Measurements from ENCODE around the gene SNAPC4. TPM values are rescaled to one million over a fixed set of nuclear protein-coding genes. Genes with fewer than 3 reads are reported as not detected.
A peak's percentile ranks its signal among the peaks of the same experiment; 100 is the strongest.

SNAPC4 gene
- total and polyA plus RNA-seq, 9 of the 15 experiments (the other 6 are each of a cell fraction or from before 2014, with no cell fraction given) = 0.21 to 21.8 (median 8.8) TPM

- peak; percentile 54; the same call in 1 of the 2 replicates for TF ChIP-seq RAD51 (IDR thresholded peaks at IDR 0.05; ENCODE audit: borderline replicate concordance, low read depth)
- TF ChIP-seq MXD1 (CRISPR knock-in tag; IDR thresholded peaks at IDR 0.05; ENCODE audit: borderline replicate concordance, poor library complexity, severe bottlenecking) = no peak
- TF ChIP-seq HMG20B (CRISPR knock-in tag; IDR thresholded peaks at IDR 0.05) = no peak
- no peak for TF ChIP-seq ZBTB1 (CRISPR knock-in tag; IDR thresholded peaks at IDR 0.05; ENCODE audit: borderline replicate concordance, low read depth)
- no peak for TF ChIP-seq CBFB (CRISPR knock-in tag; IDR thresholded peaks at IDR 0.05)
- TF ChIP-seq ZNF444 (CRISPR knock-in tag; IDR thresholded peaks at IDR 0.05) = no peak
- no peak for TF ChIP-seq SIRT6 (IDR thresholded peaks at IDR 0.05; ENCODE audit: low read depth, low read length)
- TF ChIP-seq MNT (conservative IDR thresholded peaks at IDR 0.05) = peak; percentile 94 to 96
- peak in 1 of 2 experiments; percentile 4 for TF ChIP-seq E2F6 (IDR thresholded peaks at IDR 0.05; ENCODE audit: borderline replicate concordance in 1 of 2, extremely low read depth in 1 of 2, insufficient read depth in 1 of 2, insufficient read length in 1 of 2, low read depth in 1 of 2, low read length in 1 of 2, poor library complexity in 1 of 2, severe bottlenecking in 1 of 2)
- TF ChIP-seq HES1 (IDR thresholded peaks at IDR 0.05; ENCODE audit: low read depth) = no peak
- 0 out of 2 replicates have a peak, but pooled peaks have one; percentile 28 for TF ChIP-seq GATAD2B (IDR thresholded peaks at IDR 0.05; ENCODE audit: borderline replicate concordance)
- 0 out of 2 replicates have a peak, but pooled peaks have one; percentile 28 for TF ChIP-seq LCOR (CRISPR knock-in tag; IDR thresholded peaks at IDR 0.05)
- TF ChIP-seq GTF2A2 (tag; IDR thresholded peaks at IDR 0.05) = no peak
- no peak for TF ChIP-seq KDM2B (CRISPR knock-in tag; IDR thresholded peaks at IDR 0.05)
- no peak for TF ChIP-seq ZNF778 (CRISPR knock-in tag; IDR thresholded peaks at IDR 0.05)
- no peak for TF ChIP-seq ZNF23 (CRISPR knock-in tag; IDR thresholded peaks at IDR 0.05)
- no peak for TF ChIP-seq TAF1 (IDR thresholded peaks at IDR 0.05; ENCODE audit: control insufficient read depth, extremely low read depth, insufficient read depth, low read length, severe bottlenecking)
- TF ChIP-seq ZNF212 (CRISPR knock-in tag; IDR thresholded peaks at IDR 0.05) = no peak
- TF ChIP-seq MECOM (CRISPR knock-in tag; IDR thresholded peaks at IDR 0.05) = no peak
- peak; percentile 18; the same call in 1 of the 2 replicates for TF ChIP-seq STAG1 (CRISPR knock-in tag; IDR thresholded peaks at IDR 0.05; ENCODE audit: borderline replicate concordance)
- TF ChIP-seq ZNF766 (CRISPR knock-in tag; conservative IDR thresholded peaks at IDR 0.05) = no peak
- no peak for TF ChIP-seq HIVEP1 (CRISPR knock-in tag; IDR thresholded peaks at IDR 0.05)
Observed at GRCh38 chr9:136372561-136373299, 27.2 kb downstream of the SNAPC4 start (continued).
